Lower leg skin (tissue), 4 donors: ENCODE results near the gene MIAT. TPM values are rescaled to one million over a fixed set of nuclear protein-coding genes. Genes with fewer than 3 reads are reported as not detected.

Experiments
- DNase-seq, 2 donors: peaks; one replicate each; pipeline ENCODE4 v3.0.0-alpha.2; 2019; ENCODE audit warnings: low spot score in 2 of 2
- H3K4me3 ChIP-seq: fragments of 200-600 bp; sonication (generic); 2 replicates; pipeline ENCODE4 v1.5.1; 2017; ENCODE audit warnings: mild to moderate bottlenecking, low read depth; ENCODE audit not compliant: poor library complexity, severe bottlenecking
- CTCF ChIP-seq, 3 donors: fragments of 450-650 bp; IDR thresholded peaks; one replicate each; pipeline ENCODE4 v1.5.1; 2016; ENCODE audit warnings: antibody characterized with exemption in 3 of 3, mild to moderate bottlenecking in 3 of 3, moderate library complexity in 2 of 3
- POLR2A ChIP-seq, 2 donors: fragments of 450-650 bp; IDR thresholded peaks; one replicate each; pipeline ENCODE4 v1.6.1; 2016 to 2017; ENCODE audit warnings: antibody characterized with exemption in 2 of 2, mild to moderate bottlenecking in 1 of 2, moderate library complexity in 1 of 2
- WGBS, 2 donors: methylation state at CpG; one replicate each; pipeline ENCODE4 v1.1.5; 2018; 5-methylcytosine and 5-hydroxymethylcytosine counted together
- intact Hi-C: fragments of 100-400 bp; cut with DNase I; formaldehyde crosslinking; loops from one replicate; pipeline ENCODE4 v1.15.0; 2023; ENCODE audit warnings: low total_unique reads
- total RNA-seq, 4 donors: library from RNA; depleted of rRNA; stranded (reverse); fragments of >200 nt; gene quantifications; one replicate each; pipeline ENCODE4 v1.1.0, GENCODE V29; 2016

Gene MIAT
- total RNA-seq, 4 donors from 2014 or later, result 0.47 to 2.4 (median 1.4) TPM

- DNase-seq, result no peak
- H3K4me3 ChIP-seq, result no peak overlapping the region
- intact Hi-C loops, result no loop called here
- TF ChIP-seq POLR2A (IDR thresholded peaks at IDR 0.05), result no peak
- no peak for TF ChIP-seq CTCF (IDR thresholded peaks at IDR 0.05)
These were observed 30.1 kb downstream of the MIAT start for GRCh38 chr22:26687439-26687838.

GRCh38 chr22:26689513-26690301 is 32.3 kb downstream of the MIAT start:
- TF ChIP-seq CTCF (IDR thresholded peaks at IDR 0.05), result no peak
- TF ChIP-seq POLR2A (IDR thresholded peaks at IDR 0.05), result no peak
- WGBS, 2 donors, result 74 to 78% methylated on average over 12 of the region's 12 CpGs
- intact Hi-C loops, result no loop called here
- DNase-seq, result no peak
- H3K4me3 ChIP-seq, result no peak overlapping the region

- H3K4me3 ChIP-seq, result no peak overlapping the region
- intact Hi-C loops, result no loop called here
- WGBS, 2 donors, result 76 to 80% methylated on average over 3 of the region's 3 CpGs
- DNase-seq, result no peak
- TF ChIP-seq POLR2A (IDR thresholded peaks at IDR 0.05), result no peak
- no peak for TF ChIP-seq CTCF (IDR thresholded peaks at IDR 0.05)
These were observed 33.4 kb downstream of the MIAT start for GRCh38 chr22:26690654-26691376.

GRCh38 chr22:26691377-26691716 is 34.0 kb downstream of the MIAT start:
- 73 to 77% methylated on average over 6 of the region's 6 CpGs for WGBS, 2 donors
- no peak for DNase-seq
- intact Hi-C loops, result no loop called here
- TF ChIP-seq POLR2A (IDR thresholded peaks at IDR 0.05), result no peak
- no peak for TF ChIP-seq CTCF (IDR thresholded peaks at IDR 0.05)
- H3K4me3 ChIP-seq, result no peak overlapping the region

- 92% methylated on average over 3 of the region's 3 CpGs for WGBS, 2 donors
- intact Hi-C loops, result no loop called here
- no peak for DNase-seq
- H3K4me3 ChIP-seq, result no peak overlapping the region
- no peak for TF ChIP-seq CTCF (IDR thresholded peaks at IDR 0.05)
- no peak for TF ChIP-seq POLR2A (IDR thresholded peaks at IDR 0.05)
These were observed 34.8 kb downstream of the MIAT start for GRCh38 chr22:26692215-26692614.
